GM23338 (cell line): Measurements from ENCODE around the gene CORO1C. TPM values are rescaled to one million over a fixed set of nuclear protein-coding genes. Genes with fewer than 3 reads are reported as not detected.

Experiments used
- CREB1 ChIP-seq: fragments of 250-450 bp; sonication (Bioruptor Pico); IDR thresholded peaks from 2 replicates; pipeline ENCODE4 v1.5.0; 2020; ENCODE audit warnings: low read depth, mild to moderate bottlenecking, moderate library complexity
- ETS1 ChIP-seq: IDR thresholded peaks from 2 replicates; pipeline ENCODE4 v1.6.1; 2016; ENCODE audit warnings: antibody characterized with exemption
- EZH2 ChIP-seq: fragments of 200-600 bp; sonication (generic); IDR thresholded peaks from one replicate; pipeline ENCODE4 v1.8.0; 2017; ENCODE audit warnings: antibody characterized with exemption, mild to moderate bottlenecking, low read depth; ENCODE audit not compliant: unreplicated experiment
- EZH2phosphoT487 ChIP-seq: fragments of 200-600 bp; sonication (generic); IDR thresholded peaks from one replicate; pipeline ENCODE4 v1.8.1; 2018; ENCODE audit warnings: antibody characterized with exemption; ENCODE audit not compliant: unreplicated experiment
- JUNB ChIP-seq: IDR thresholded peaks from one replicate; pipeline ENCODE4 v1.6.1; 2016; ENCODE audit warnings: antibody characterized with exemption; ENCODE audit not compliant: unreplicated experiment
- ZNF462 ChIP-seq: fragments of 250-450 bp; sonication (Bioruptor Pico); IDR thresholded peaks from 2 replicates; pipeline ENCODE4 v1.5.0; 2020; ENCODE audit warnings: mild to moderate bottlenecking, moderate library complexity
- polyA plus RNA-seq: library from polyadenylated mRNA; unstranded; fragments of >200 nt; fragmentation: Nextera tagmentation; extraction: Ambion mirVana; gene quantifications from 2 replicates; pipeline ENCODE4 v1.2.1, GENCODE V29; 2016
- total RNA-seq: library from RNA; depleted of rRNA; stranded (reverse); fragments of >200 nt; shearing (Covaris generic); gene quantifications from 2 replicates; pipeline ENCODE4 v1.2.3, GENCODE V29; 2014

Gene CORO1C
- total and polyA plus RNA-seq, 2 experiments from 2014 or later = 59.2 to 89.5 TPM

- TF ChIP-seq ZNF462 (CRISPR knock-in tag) = no peak
- no peak for TF ChIP-seq ETS1
- no peak for TF ChIP-seq JUNB
- no peak for TF ChIP-seq EZH2
- no peak for TF ChIP-seq EZH2phosphoT487
- no peak for TF ChIP-seq CREB1 (CRISPR knock-in tag)
Measured at GRCh38 chr12:108598553-108599250, 132.6 kb downstream of the CORO1C start (continued).
